Dermis blood vessel endothelial cell (primary cell): ENCODE results near the gene HERC2. TPM values are rescaled to one million over a fixed set of nuclear protein-coding genes. Genes with fewer than 3 reads are reported as not detected.

Source experiments
- DNase-seq: peaks from one replicate; pipeline ENCODE4 v3.0.0; 2010
- total RNA-seq: library from RNA; depleted of rRNA; stranded (reverse); fragments of >200 nt; gene quantifications from 2 replicates; pipeline ENCODE4 v1.2.3, GENCODE V29; 2014

HERC2 gene
- total RNA-seq, 1 donor from 2014 or later, result 64.0 TPM

GRCh38 chr15:28111543-28111942 is 210.4 kb downstream of the HERC2 start:
- no peak for DNase-seq

- DNase-seq, result no peak
These were observed 211.5 kb downstream of the HERC2 start for GRCh38 chr15:28110481-28110881.

GRCh38 chr15:28109626-28110455 is 212.1 kb downstream of the HERC2 start:
- no peak for DNase-seq

GRCh38 chr15:28107904-28108275 is 214.1 kb downstream of the HERC2 start:
- no peak for DNase-seq

GRCh38 chr15:28107111-28107903 is 214.7 kb downstream of the HERC2 start:
- peak; percentile 43 for DNase-seq

- peak; percentile 25 for DNase-seq
These were observed 215.5 kb downstream of the HERC2 start for GRCh38 chr15:28106294-28107110.

- no peak for DNase-seq
These were observed 216.2 kb downstream of the HERC2 start for GRCh38 chr15:28105793-28106192.

- no peak for DNase-seq
These were observed 216.7 kb downstream of the HERC2 start for GRCh38 chr15:28105224-28105791.

GRCh38 chr15:28104326-28104725 is 217.7 kb downstream of the HERC2 start:
- no peak for DNase-seq

GRCh38 chr15:28103831-28104230 is 218.1 kb downstream of the HERC2 start:
- no peak for DNase-seq

- DNase-seq, result no peak
These were observed 220.0 kb downstream of the HERC2 start for GRCh38 chr15:28101983-28102441.

- no peak for DNase-seq
These were observed 220.8 kb downstream of the HERC2 start for GRCh38 chr15:28101201-28101600.

- DNase-seq, result no peak
These were observed 221.3 kb downstream of the HERC2 start for GRCh38 chr15:28100516-28101195.

- DNase-seq, result no peak
These were observed 222.3 kb downstream of the HERC2 start for GRCh38 chr15:28099555-28100140.

- peak; percentile 27 for DNase-seq
These were observed 223.0 kb downstream of the HERC2 start, which contains the start of gene OCA2 for GRCh38 chr15:28098766-28099554. Gene OCA2 (minus strand): TSS chr15:28099315. CDS start chr15:28081874, 17,441 bp downstream.

- DNase-seq, result no peak
These were observed 223.6 kb downstream of the HERC2 start for GRCh38 chr15:28098360-28098765.

- no peak for DNase-seq
These were observed 224.2 kb downstream of the HERC2 start for GRCh38 chr15:28097656-28098359.

- peak; percentile 15 for DNase-seq
These were observed 225.1 kb downstream of the HERC2 start for GRCh38 chr15:28096670-28097431.

- no peak for DNase-seq
These were observed 225.6 kb downstream of the HERC2 start for GRCh38 chr15:28096411-28096669.
